ENCODE data around the gene PRRX2.
A peak's percentile ranks its signal among the peaks of the same experiment; 100 is the strongest.
"Not testable (repeated sequence)": the region's sequence is repeated elsewhere in the genome, so short reads cannot be mapped to it uniquely, and the experiment has no call there.

PRRX2 gene

GRCh38 chr9:129731477-129732085, 66.1 kb downstream of the PRRX2 start:
- DNase-seq (ENCODE audit: low spot score) (no peak), FAIRE-seq (no peak)

GRCh38 chr9:129732100-129732499, 66.7 kb downstream of the PRRX2 start:
- no peak for DNase-seq (ENCODE audit: low spot score)
- FAIRE-seq, result no peak

- FAIRE-seq, result no peak
- DNase-seq (ENCODE audit: low spot score), result no peak
Measured at GRCh38 chr9:129732946-129733631, 67.6 kb downstream of the PRRX2 start.

GRCh38 chr9:129733632-129733953, 68.1 kb downstream of the PRRX2 start:
- FAIRE-seq (no peak), DNase-seq (ENCODE audit: low spot score) (no peak)

GRCh38 chr9:129735546-129735945, 70.1 kb downstream of the PRRX2 start:
- DNase-seq (ENCODE audit: low spot score), result no peak

GRCh38 chr9:129736334-129736733, 70.9 kb downstream of the PRRX2 start:
- FAIRE-seq (no peak), DNase-seq (ENCODE audit: low spot score) (no peak)

More at GRCh38 chr9:129735546-129735945, 70.1 kb downstream of the PRRX2 start:
- no peak for FAIRE-seq

GRCh38 chr9:129737479-129738274, 72.2 kb downstream of the PRRX2 start:
- DNase-seq (ENCODE audit: low spot score) (peak; percentile 88), FAIRE-seq (no peak)

- DNase-seq (ENCODE audit: low spot score), result no peak
Measured at GRCh38 chr9:129739432-129739831, 74.0 kb downstream of the PRRX2 start.

GRCh38 chr9:129740174-129740573, 74.7 kb downstream of the PRRX2 start:
- FAIRE-seq (no peak), DNase-seq (ENCODE audit: low spot score) (no peak)

More at GRCh38 chr9:129739432-129739831, 74.0 kb downstream of the PRRX2 start:
- no peak for FAIRE-seq

- FAIRE-seq, result no peak
- DNase-seq (ENCODE audit: low spot score), result no peak
Measured at GRCh38 chr9:129740666-129741464, 75.4 kb downstream of the PRRX2 start.

- FAIRE-seq (no peak), DNase-seq (ENCODE audit: low spot score) (no peak)
Measured at GRCh38 chr9:129745200-129745599, 79.8 kb downstream of the PRRX2 start.

- FAIRE-seq (no peak), DNase-seq (ENCODE audit: low spot score) (no peak)
Measured at GRCh38 chr9:129746092-129746777, 80.8 kb downstream of the PRRX2 start.

- no peak for FAIRE-seq
- no peak for DNase-seq (ENCODE audit: low spot score)
Measured at GRCh38 chr9:129748249-129748648, 82.8 kb downstream of the PRRX2 start.

GRCh38 chr9:129749052-129749451, 83.6 kb downstream of the PRRX2 start:
- not testable (repeated sequence) for DNase-seq (ENCODE audit: low spot score); FAIRE-seq

GRCh38 chr9:129749575-129749974, 84.1 kb downstream of the PRRX2 start:
- DNase-seq (ENCODE audit: low spot score) (no peak), FAIRE-seq (no peak)

- DNase-seq (ENCODE audit: low spot score) (no peak), FAIRE-seq (no peak)
Measured at GRCh38 chr9:129750013-129750638, 84.7 kb downstream of the PRRX2 start.

- DNase-seq (ENCODE audit: low spot score) (no peak), FAIRE-seq (no peak)
Measured at GRCh38 chr9:129751841-129752801, 86.7 kb downstream of the PRRX2 start.

- DNase-seq (ENCODE audit: low spot score), result peak; percentile 76
- FAIRE-seq, result no peak
Measured at GRCh38 chr9:129752900-129753729, 87.7 kb downstream of the PRRX2 start, which contains the start of gene PTGES. Gene PTGES, minus strand, starts transcription at chr9:129753042. Its CDS starts 30 bp downstream, at chr9:129753012.

Measured in urothelium cell line (cell line).